ENCODE measurements around the gene ZFR2.

Gene ZFR2

GRCh38 chr19:3776479-3777040 is 92.3 kb downstream of the ZFR2 start:
- Histone ChIP-seq H3K27ac (ENCODE audit: low read length, poor library complexity, severe bottlenecking) (no peak overlapping the region), H3K4me1 (ENCODE audit: control insufficient read depth, insufficient read depth, low read depth, low read length) (no peaks in the 10 kb centered on the region), H3K9ac (ENCODE audit: low read length) (no peak overlapping the region), H2AFZ (ENCODE audit: low read depth, low read length) (no peak overlapping the region), H3K27me3 (ENCODE audit: control insufficient read depth in 1 of 2, insufficient read depth in 1 of 2, low read length in 2 of 2) (peaks cover 0 to 22% of the 10 kb centered on the region in 2 experiments), H2BK15ac (ENCODE audit: low read depth, poor library complexity, severe bottlenecking) (no peak overlapping the region), H3K14ac (ENCODE audit: low read length in 2 of 2) (no peak overlapping the region), H3K18ac (ENCODE audit: low read depth in 1 of 2, low read length in 2 of 2) (no peak overlapping the region), H2BK12ac (ENCODE audit: low read length in 2 of 2) (no peak overlapping the region), H3K23ac (ENCODE audit: low read length in 2 of 2) (no peak overlapping the region), H2BK120ac (ENCODE audit: low read depth, low read length) (no peak overlapping the region), H3K36me3 (ENCODE audit: control insufficient read depth in 1 of 2, insufficient read depth in 2 of 2, low read depth in 1 of 2, low read length in 2 of 2) (no peaks in the 10 kb centered on the region), H3K4ac (ENCODE audit: low read depth in 1 of 2, low read length in 2 of 2) (no peak overlapping the region), H2BK5ac (ENCODE audit: low read depth, low read length, poor library complexity, severe bottlenecking) (no peak overlapping the region), H2AK5ac (ENCODE audit: low read length, severe bottlenecking) (no peak overlapping the region), H4K91ac (ENCODE audit: low read length) (no peak overlapping the region), H4K8ac (ENCODE audit: low read length) (no peak overlapping the region), H3K79me1 (replicated peaks; ENCODE audit: low read length, poor library complexity, severe bottlenecking) (no peaks in the 10 kb centered on the region), H3K4me3 (ENCODE audit: insufficient read depth in 1 of 2, low read depth in 1 of 2, low read length in 2 of 2) (no peak overlapping the region), H3K9me3 (ENCODE audit: control insufficient read depth, low read length) (peaks cover 7% of the 10 kb centered on the region), H3K4me2 (ENCODE audit: low read length, poor library complexity, severe bottlenecking) (no peak overlapping the region)
- 81% methylated on average over 1 of the region's 1 CpG for WGBS
- DNase-seq: no peak

GRCh38 chr19:3775831-3776230 is 93.0 kb downstream of the ZFR2 start:
- Histone ChIP-seq H3K18ac (ENCODE audit: low read depth in 1 of 2, low read length in 2 of 2) (no peak overlapping the region), H4K91ac (ENCODE audit: low read length) (peak overlapping the region; percentile 22), H3K79me1 (replicated peaks; ENCODE audit: low read length, poor library complexity, severe bottlenecking) (no peaks in the 10 kb centered on the region), H3K23ac (ENCODE audit: low read length in 2 of 2) (no peak overlapping the region), H2BK15ac (ENCODE audit: low read depth, poor library complexity, severe bottlenecking) (no peak overlapping the region), H2AK5ac (ENCODE audit: low read length, severe bottlenecking) (no peak overlapping the region), H3K4me2 (ENCODE audit: low read length, poor library complexity, severe bottlenecking) (no peak overlapping the region), H3K9ac (ENCODE audit: low read length) (no peak overlapping the region), H2BK12ac (ENCODE audit: low read length in 2 of 2) (no peak overlapping the region), H3K36me3 (ENCODE audit: control insufficient read depth in 1 of 2, insufficient read depth in 2 of 2, low read depth in 1 of 2, low read length in 2 of 2) (no peaks in the 10 kb centered on the region), H2BK120ac (ENCODE audit: low read depth, low read length) (no peak overlapping the region), H2BK5ac (ENCODE audit: low read depth, low read length, poor library complexity, severe bottlenecking) (no peak overlapping the region), H3K14ac (ENCODE audit: low read length in 2 of 2) (no peak overlapping the region), H2AFZ (ENCODE audit: low read depth, low read length) (no peak overlapping the region), H4K8ac (ENCODE audit: low read length) (no peak overlapping the region), H3K27me3 (ENCODE audit: control insufficient read depth in 1 of 2, insufficient read depth in 1 of 2, low read length in 2 of 2) (peaks cover 0 to 30% of the 10 kb centered on the region in 2 experiments), H3K4ac (ENCODE audit: low read depth in 1 of 2, low read length in 2 of 2) (no peak overlapping the region), H3K9me3 (ENCODE audit: control insufficient read depth, low read length) (no peaks in the 10 kb centered on the region), H3K27ac (ENCODE audit: low read length, poor library complexity, severe bottlenecking) (no peak overlapping the region), H3K4me1 (ENCODE audit: control insufficient read depth, insufficient read depth, low read depth, low read length) (no peaks in the 10 kb centered on the region), H3K4me3 (ENCODE audit: insufficient read depth in 1 of 2, low read depth in 1 of 2, low read length in 2 of 2) (no peak overlapping the region)
- DNase-seq: no peak
- WGBS: 91% methylated on average over 5 of the region's 5 CpGs

- H3K14ac ChIP-seq (ENCODE audit: low read length in 2 of 2): no peak overlapping the region
- no peak overlapping the region for H2BK12ac ChIP-seq (ENCODE audit: low read length in 2 of 2)
- H2BK120ac ChIP-seq (ENCODE audit: low read depth, low read length): no peak overlapping the region
- no peak overlapping the region for H2BK15ac ChIP-seq (ENCODE audit: low read depth, poor library complexity, severe bottlenecking)
- H2BK5ac ChIP-seq (ENCODE audit: low read depth, low read length, poor library complexity, severe bottlenecking): no peak overlapping the region
- H3K27ac ChIP-seq (ENCODE audit: low read length, poor library complexity, severe bottlenecking): no peak overlapping the region
- no peaks in the 10 kb centered on the region for H3K9me3 ChIP-seq (ENCODE audit: control insufficient read depth, low read length)
- H3K27me3 ChIP-seq (ENCODE audit: control insufficient read depth in 1 of 2, insufficient read depth in 1 of 2, low read length in 2 of 2): peaks cover 0 to 30% of the 10 kb centered on the region in 2 experiments
- no peak overlapping the region for H3K4me2 ChIP-seq (ENCODE audit: low read length, poor library complexity, severe bottlenecking)
- no peak overlapping the region for H3K9ac ChIP-seq (ENCODE audit: low read length)
- DNase-seq: no peak
- no peaks in the 10 kb centered on the region for H3K79me1 ChIP-seq (replicated peaks; ENCODE audit: low read length, poor library complexity, severe bottlenecking)
- H3K18ac ChIP-seq (ENCODE audit: low read depth in 1 of 2, low read length in 2 of 2): no peak overlapping the region
- H4K91ac ChIP-seq (ENCODE audit: low read length): no peak overlapping the region
- H2AFZ ChIP-seq (ENCODE audit: low read depth, low read length): no peak overlapping the region
- H2AK5ac ChIP-seq (ENCODE audit: low read length, severe bottlenecking): no peak overlapping the region
- no peak overlapping the region for H3K4me3 ChIP-seq (ENCODE audit: insufficient read depth in 1 of 2, low read depth in 1 of 2, low read length in 2 of 2)
- WGBS: 65% methylated on average over 2 of the region's 2 CpGs
- H3K23ac ChIP-seq (ENCODE audit: low read length in 2 of 2): no peak overlapping the region
- no peak overlapping the region for H3K4ac ChIP-seq (ENCODE audit: low read depth in 1 of 2, low read length in 2 of 2)
- peaks cover 0 to 3% of the 10 kb centered on the region in 2 experiments for H3K36me3 ChIP-seq (ENCODE audit: control insufficient read depth in 1 of 2, insufficient read depth in 2 of 2, low read depth in 1 of 2, low read length in 2 of 2)
- no peaks in the 10 kb centered on the region for H3K4me1 ChIP-seq (ENCODE audit: control insufficient read depth, insufficient read depth, low read depth, low read length)
- no peak overlapping the region for H4K8ac ChIP-seq (ENCODE audit: low read length)
Measured at GRCh38 chr19:3775374-3775711, 93.5 kb downstream of the ZFR2 start.

- Histone ChIP-seq H2BK120ac (ENCODE audit: low read depth, low read length) (no peak overlapping the region), H3K4me3 (ENCODE audit: insufficient read depth in 1 of 2, low read depth in 1 of 2, low read length in 2 of 2) (no peak overlapping the region), H2AFZ (ENCODE audit: low read depth, low read length) (no peak overlapping the region), H2BK12ac (ENCODE audit: low read length in 2 of 2) (no peak overlapping the region), H3K4me1 (ENCODE audit: control insufficient read depth, insufficient read depth, low read depth, low read length) (no peaks in the 10 kb centered on the region), H4K8ac (ENCODE audit: low read length) (no peak overlapping the region), H3K36me3 (ENCODE audit: control insufficient read depth in 1 of 2, insufficient read depth in 2 of 2, low read depth in 1 of 2, low read length in 2 of 2) (peaks cover 0 to 8% of the 10 kb centered on the region in 2 experiments), H3K27me3 (ENCODE audit: control insufficient read depth in 1 of 2, insufficient read depth in 1 of 2, low read length in 2 of 2) (peaks cover 0 to 30% of the 10 kb centered on the region in 2 experiments), H3K18ac (ENCODE audit: low read depth in 1 of 2, low read length in 2 of 2) (no peak overlapping the region), H3K79me1 (replicated peaks; ENCODE audit: low read length, poor library complexity, severe bottlenecking) (no peaks in the 10 kb centered on the region), H3K4me2 (ENCODE audit: low read length, poor library complexity, severe bottlenecking) (no peak overlapping the region), H3K23ac (ENCODE audit: low read length in 2 of 2) (no peak overlapping the region), H2BK5ac (ENCODE audit: low read depth, low read length, poor library complexity, severe bottlenecking) (no peak overlapping the region), H3K9ac (ENCODE audit: low read length) (no peak overlapping the region), H2AK5ac (ENCODE audit: low read length, severe bottlenecking) (no peak overlapping the region), H2BK15ac (ENCODE audit: low read depth, poor library complexity, severe bottlenecking) (no peak overlapping the region), H3K4ac (ENCODE audit: low read depth in 1 of 2, low read length in 2 of 2) (no peak overlapping the region), H3K27ac (ENCODE audit: low read length, poor library complexity, severe bottlenecking) (no peak overlapping the region), H3K9me3 (ENCODE audit: control insufficient read depth, low read length) (no peaks in the 10 kb centered on the region), H4K91ac (ENCODE audit: low read length) (no peak overlapping the region), H3K14ac (ENCODE audit: low read length in 2 of 2) (no peak overlapping the region)
- no peak for DNase-seq
- 71% methylated on average over 21 of the region's 25 CpGs for WGBS
Measured at GRCh38 chr19:3774621-3775373, 94.0 kb downstream of the ZFR2 start.

Data from mesenchymal stem cell (in vitro differentiated cells and primary cell).